Upper lobe of left lung (tissue), 4 donors: ENCODE measurements around the gene FGF14.

Experiments used
- CTCF ChIP-seq, 6 experiments: fragments of 450-650 bp in 4 of 6; fragments of 200-600 bp in 2 of 6; sonication (generic) in 2 of 6; IDR thresholded peaks; one replicate each; pipeline ENCODE4 v1.5.1; 2016 to 2019; ENCODE audit warnings: antibody characterized with exemption in 6 of 6
- EP300 ChIP-seq, 4 donors: sonication (generic); formaldehyde crosslinking; IDR thresholded peaks; one replicate each; pipeline ENCODE4 v1.5.1; 2017; ENCODE audit warnings: antibody characterized with exemption in 4 of 4, control low read depth in 2 of 4
- POLR2A ChIP-seq, 4 donors: fragments of 450-650 bp; IDR thresholded peaks; one replicate each; pipeline ENCODE4 v1.5.1; 2016 to 2017; ENCODE audit warnings: antibody characterized with exemption in 4 of 4, mild to moderate bottlenecking in 2 of 4
- POLR2AphosphoS5 ChIP-seq, 2 donors: sonication (generic); formaldehyde crosslinking; IDR thresholded peaks; one replicate each; pipeline ENCODE4 v1.5.1; 2017; ENCODE audit warnings: antibody characterized with exemption in 2 of 2

- TF ChIP-seq CTCF (IDR thresholded peaks at IDR 0.05) (no peak), POLR2A (IDR thresholded peaks at IDR 0.05) (no peak), POLR2AphosphoS5 (IDR thresholded peaks at IDR 0.05) (no peak), EP300 (IDR thresholded peaks at IDR 0.05) (no peak)
Observed at GRCh38 chr13:102131246-102131645, 270.6 kb downstream of the FGF14 start.
